RWPE1 (cell line): Measurements from ENCODE around the gene FBP1.

Experiments used
- CTCF ChIA-PET: fragments of 350-600 bp; sonication (Branson Sonifier 250); formaldehyde crosslinking; extraction: SDS; loops from one replicate; lab custom pipeline; 2021; lab: Yijun Ruan, JAX
- POLR2A ChIA-PET: fragments of 400-600 bp; formaldehyde crosslinking; extraction: SDS; loops from one replicate; lab custom pipeline; 2020; ENCODE audit warnings: antibody characterized with exemption; ENCODE audit not compliant: low non-redundant PET; lab: Yijun Ruan, JAX
- DNase-seq: peaks from one replicate; pipeline ENCODE4 v3.0.0; 2012; ENCODE audit warnings: low spot score
- H3K27ac ChIP-seq: fragments of 450-650 bp; 2 replicates; pipeline ENCODE4 v1.5.1; 2017
- CTCF ChIP-seq: fragments of 450-650 bp; conservative IDR thresholded peaks from 2 replicates; pipeline ENCODE4 v1.5.1; 2017; ENCODE audit warnings: low read depth, mild to moderate bottlenecking

FBP1 gene

GRCh38 chr9:94584555-94584954 lies 54.8 kb downstream of the FBP1 start:
- ChIA-PET POLR2A (no interaction called here), CTCF (no interaction called here)
- H3K27ac ChIP-seq = no peak overlapping the region
- no peak for DNase-seq
- TF ChIP-seq CTCF = no peak

- ChIA-PET POLR2A (no interaction called here), CTCF (interaction anchor here (0.6 kb wide), 3 partner anchors 35 to 314 kb away, joined by 4 to 6 read pairs (median 4); no protein-coding TSS in a partner anchor)
- peak; percentile 30 for DNase-seq
- TF ChIP-seq CTCF = no peak
- no peak overlapping the region for H3K27ac ChIP-seq
Observed at GRCh38 chr9:94581728-94582127, 57.6 kb downstream of the FBP1 start.

- H3K27ac ChIP-seq = no peak overlapping the region
- DNase-seq = no peak
- ChIA-PET CTCF (interaction anchor here (0.6 kb wide), 1 partner anchor 26 kb away, joined by 3 read pairs; no protein-coding TSS in a partner anchor), POLR2A (no interaction called here)
- no peak for TF ChIP-seq CTCF
Observed at GRCh38 chr9:94577571-94577970, 61.7 kb downstream of the FBP1 start.

GRCh38 chr9:94577036-94577435 lies 62.3 kb downstream of the FBP1 start:
- CTCF ChIA-PET = no interaction called here
- no peak overlapping the region for H3K27ac ChIP-seq
- POLR2A ChIA-PET = no interaction called here
- TF ChIP-seq CTCF = no peak
- DNase-seq = no peak

GRCh38 chr9:94576131-94576530 lies 63.2 kb downstream of the FBP1 start:
- no peak overlapping the region for H3K27ac ChIP-seq
- CTCF ChIA-PET = no interaction called here
- POLR2A ChIA-PET = no interaction called here
- TF ChIP-seq CTCF = no peak
- DNase-seq = no peak

- ChIA-PET CTCF (interaction anchor here (0.7 kb wide), 1 partner anchor 1553 kb away, joined by 3 read pairs; no protein-coding TSS in a partner anchor), POLR2A (no interaction called here)
- no peak for TF ChIP-seq CTCF
- no peak for DNase-seq
- no peak overlapping the region for H3K27ac ChIP-seq
Observed at GRCh38 chr9:94568972-94569712, 70.2 kb downstream of the FBP1 start.
